HG03025 (cell line): ENCODE data around the gene COPS8.

ENCODE experiments used
- ATAC-seq: cut with Tn5 transposase; IDR thresholded peaks from one replicate; pipeline ENCODE4 v1.9.1; 2021; ENCODE audit warnings: mild to moderate bottlenecking, moderate library complexity; ENCODE audit not compliant: unreplicated experiment, low FRiP score

The COPS8 gene

GRCh38 chr2:237085248-237086221 is at the start of gene COPS8:
Gene COPS8, plus strand, starts transcription at chr2:237085889. Its CDS starts 76 bp downstream, at chr2:237085965.
- peak; percentile 99 for ATAC-seq

GRCh38 chr2:237039301-237040031 is 46.2 kb upstream of the COPS8 start:
- ATAC-seq = no peak

GRCh38 chr2:237041231-237041630 is 44.5 kb upstream of the COPS8 start:
- no peak for ATAC-seq

- ATAC-seq = no peak
Observed at GRCh38 chr2:237042101-237042500, 43.6 kb upstream of the COPS8 start.

GRCh38 chr2:237043866-237044265 is 41.8 kb upstream of the COPS8 start:
- no peak for ATAC-seq

GRCh38 chr2:237044281-237044680 is 41.4 kb upstream of the COPS8 start:
- no peak for ATAC-seq

GRCh38 chr2:237045449-237045848 is 40.2 kb upstream of the COPS8 start:
- ATAC-seq = no peak

GRCh38 chr2:237048595-237048994 is 37.1 kb upstream of the COPS8 start:
- ATAC-seq = no peak

- no peak for ATAC-seq
Observed at GRCh38 chr2:237051861-237052260, 33.8 kb upstream of the COPS8 start.

GRCh38 chr2:237053066-237053465 is 32.6 kb upstream of the COPS8 start:
- no peak for ATAC-seq

- no peak for ATAC-seq
Observed at GRCh38 chr2:237055386-237056100, 30.1 kb upstream of the COPS8 start.

GRCh38 chr2:237056287-237056875 is 29.3 kb upstream of the COPS8 start:
- no peak for ATAC-seq

- ATAC-seq = no peak
Observed at GRCh38 chr2:237057107-237057506, 28.6 kb upstream of the COPS8 start.

GRCh38 chr2:237057893-237058300 is 27.8 kb upstream of the COPS8 start:
- peak; percentile 82 for ATAC-seq

- no peak for ATAC-seq
Observed at GRCh38 chr2:237058423-237058822, 27.3 kb upstream of the COPS8 start.

GRCh38 chr2:237059155-237059875 is 26.4 kb upstream of the COPS8 start:
- peak; percentile 70 for ATAC-seq

GRCh38 chr2:237060534-237061312 is 25.0 kb upstream of the COPS8 start:
- ATAC-seq = no peak

GRCh38 chr2:237061356-237061755 is 24.3 kb upstream of the COPS8 start:
- no peak for ATAC-seq

GRCh38 chr2:237062585-237062984 is 23.1 kb upstream of the COPS8 start:
- ATAC-seq = no peak
